Mesodermal cell (in vitro differentiated cells): ENCODE results near the gene TCAF1.
"Not testable (repeated sequence)": the region's sequence is repeated elsewhere in the genome, so short reads cannot be mapped to it uniquely, and the experiment has no call there.

Source experiments
- H3K27ac ChIP-seq: 2 replicates; pipeline ENCODE4 v1.7.0; 2013; ENCODE audit warnings: mild to moderate bottlenecking, low read depth, low read length, moderate library complexity; ENCODE audit not compliant: severe bottlenecking
- H3K36me3 ChIP-seq: 2 replicates; pipeline ENCODE4 v1.7.1; 2013; ENCODE audit warnings: mild to moderate bottlenecking, low read length, moderate library complexity; ENCODE audit not compliant: control insufficient read depth, insufficient read depth
- H3K4me1 ChIP-seq: one replicate; pipeline ENCODE4 v1.7.1; 2013; ENCODE audit warnings: mild to moderate bottlenecking, low read length; ENCODE audit not compliant: insufficient read depth, control insufficient read depth, poor library complexity, severe bottlenecking
- H3K4me3 ChIP-seq: 2 replicates; pipeline ENCODE4 v1.7.0; 2013; ENCODE audit warnings: low read length, control low read depth, mild to moderate bottlenecking; ENCODE audit not compliant: insufficient read depth, poor library complexity, severe bottlenecking; ENCODE audit errors: extremely low read depth
- H3K9me3 ChIP-seq: 2 replicates; pipeline ENCODE4 v1.7.1; 2013; ENCODE audit warnings: mild to moderate bottlenecking, low read length, moderate library complexity; ENCODE audit not compliant: control insufficient read depth
- WGBS, 2 experiments: methylation state at CpG; one replicate each; pipeline ENCODE4 v1.1.5; 2013; ENCODE audit warnings: missing lambda C conversion rate in 2 of 2; ENCODE audit not compliant: insufficient coverage in 2 of 2; 5-methylcytosine and 5-hydroxymethylcytosine counted together

The TCAF1 gene

DNA sequence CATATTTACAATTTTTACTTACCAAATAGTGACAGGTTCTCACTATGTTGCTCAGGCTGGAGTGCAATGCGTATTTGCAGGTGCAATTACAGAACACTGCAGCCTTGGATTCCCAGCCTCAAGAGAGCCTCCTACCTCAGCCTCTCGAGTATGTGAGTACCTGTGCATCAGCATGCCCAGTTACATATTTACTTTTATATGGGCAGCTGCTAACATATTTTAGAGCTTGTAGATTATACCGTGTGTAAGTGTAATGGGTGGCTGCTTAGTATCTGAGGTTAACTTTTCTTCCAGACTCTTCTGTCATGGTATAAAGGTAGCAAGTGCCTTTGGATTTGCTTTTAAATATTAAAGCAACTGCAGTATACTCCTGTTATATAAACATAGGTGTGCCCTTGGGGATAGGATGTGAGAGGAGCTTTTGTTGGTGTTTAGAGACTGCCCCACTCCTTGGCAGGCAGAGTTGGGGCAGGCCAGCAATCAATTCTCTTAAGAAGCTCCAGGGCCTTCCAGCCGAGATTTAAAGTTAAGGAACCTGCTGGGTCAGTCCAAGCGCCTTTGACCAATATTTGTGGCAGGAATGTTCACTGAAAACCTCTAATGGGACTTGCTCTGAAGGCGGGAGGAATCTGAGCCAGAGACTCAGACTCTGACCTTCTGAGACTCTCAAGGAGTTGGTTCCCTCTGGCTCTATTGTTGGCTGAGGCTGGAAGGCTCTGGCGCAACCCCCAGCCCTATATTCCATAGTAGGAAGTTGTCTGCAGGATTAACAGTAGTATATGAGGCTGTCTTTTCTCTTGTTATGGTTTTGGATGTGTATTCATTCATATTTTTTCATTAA lies 77.5 kb downstream of the TCAF1 start:
- H3K9me3 ChIP-seq, H3K4me1 ChIP-seq, H3K27ac ChIP-seq, H3K36me3 ChIP-seq, H3K4me3 ChIP-seq: not testable (repeated sequence)
- WGBS, 2 experiments = no CpG with 5 or more reads among the region's 7 CpGs

DNA sequence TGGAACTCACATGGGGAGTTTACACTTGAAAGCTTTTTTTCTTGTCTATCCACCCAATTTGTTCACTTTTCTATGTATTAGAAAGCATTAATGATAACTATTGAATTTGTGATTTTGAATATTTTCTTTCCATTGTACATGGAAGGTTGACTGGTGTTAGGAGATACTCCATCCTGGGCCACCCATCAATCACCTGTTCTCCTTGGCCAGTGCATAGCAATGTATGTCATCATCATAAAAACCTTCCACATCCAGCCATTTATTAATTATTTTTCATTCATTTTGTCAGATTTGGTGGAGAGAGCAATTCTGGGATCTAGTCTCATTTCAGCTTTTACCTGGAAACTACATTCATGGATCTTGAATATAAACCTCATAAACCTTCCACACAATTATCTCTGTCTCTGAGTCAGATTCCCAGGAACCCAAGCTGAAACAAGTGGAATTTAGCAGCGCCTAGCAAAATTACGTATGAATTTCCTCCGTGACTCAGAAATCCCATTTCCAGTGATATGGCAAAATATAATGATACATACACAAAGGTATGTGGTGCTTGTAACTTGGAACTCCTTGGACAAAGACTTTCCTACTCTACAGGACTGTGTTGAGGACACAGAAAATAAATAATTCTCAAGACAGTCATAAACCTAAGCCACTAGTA lies 78.2 kb downstream of the TCAF1 start:
- no CpG with 5 or more reads among the region's 3 CpGs for WGBS, 2 experiments
- not testable (repeated sequence) for H3K9me3 ChIP-seq, H3K36me3 ChIP-seq

DNA sequence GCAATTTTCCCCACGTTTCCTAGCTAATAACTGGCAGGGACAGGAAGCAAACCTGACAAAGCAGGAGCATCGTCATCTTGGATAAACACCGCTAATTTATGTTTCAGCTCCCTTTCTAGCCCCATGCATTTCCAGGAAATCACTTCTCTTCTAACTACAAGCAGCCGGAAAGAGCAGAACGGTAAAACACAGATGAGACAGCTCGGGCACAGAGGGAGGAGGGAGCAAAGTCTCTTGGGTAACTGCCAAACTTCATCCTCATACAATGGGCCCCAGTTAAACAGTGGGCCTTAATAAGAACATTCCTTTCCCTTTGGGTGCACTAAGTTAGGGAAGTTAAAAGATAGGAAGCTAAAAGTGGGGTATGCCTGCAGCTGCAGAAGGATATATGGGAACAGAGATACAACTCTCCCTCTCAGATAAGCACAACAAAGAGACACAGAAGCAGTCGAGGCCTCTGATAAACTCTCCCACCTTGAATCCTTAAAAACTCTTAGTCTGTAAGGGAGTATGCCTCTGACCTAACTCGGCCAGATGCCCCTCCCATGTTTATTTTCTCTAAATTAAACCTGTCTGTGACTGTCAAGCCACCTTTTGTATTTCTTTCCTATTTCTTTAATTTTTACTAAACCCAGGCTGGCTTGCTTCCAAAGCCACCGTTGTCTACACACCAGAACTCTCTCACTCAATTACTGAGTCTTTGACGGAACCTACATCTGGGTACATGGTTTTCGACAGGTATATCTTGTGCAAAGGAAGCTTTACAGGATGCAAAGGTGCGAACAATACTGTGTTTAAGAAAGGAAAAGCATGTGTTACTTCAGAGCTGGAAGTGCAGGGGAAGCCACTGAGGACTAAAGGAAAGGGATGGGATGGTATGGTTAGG lies 80.3 kb downstream of the TCAF1 start:
- not testable (repeated sequence) for H3K4me1 ChIP-seq, H3K4me3 ChIP-seq, H3K27ac ChIP-seq, H3K36me3 ChIP-seq, H3K9me3 ChIP-seq
- WGBS, 2 experiments = no CpG with 5 or more reads among the region's 12 CpGs

More for the DNA sequence above, 78.2 kb downstream of the TCAF1 start:
- H3K4me1 ChIP-seq, H3K4me3 ChIP-seq, H3K27ac ChIP-seq: not testable (repeated sequence)

DNA sequence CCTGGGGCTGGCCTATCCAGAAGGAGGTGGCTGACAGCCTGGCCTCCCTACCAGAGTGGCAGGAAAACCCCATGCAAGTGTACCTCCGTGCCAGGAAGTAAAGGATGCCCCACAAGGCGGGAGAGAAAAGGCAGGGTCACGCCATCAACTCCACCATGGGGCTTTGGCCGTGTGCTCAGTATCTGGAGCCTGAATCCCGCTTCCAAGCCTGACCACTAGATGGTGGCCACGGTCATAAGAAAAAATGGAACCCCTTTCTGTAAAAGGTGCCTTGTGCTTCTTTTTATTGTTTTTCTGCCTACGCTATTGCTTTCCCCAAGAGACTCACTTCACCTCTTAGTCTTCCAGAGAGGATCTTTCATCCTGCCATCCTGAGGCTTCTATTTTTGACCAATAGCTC lies 84.1 kb downstream of the TCAF1 start:
- not testable (repeated sequence) for H3K4me3 ChIP-seq, H3K27ac ChIP-seq, H3K9me3 ChIP-seq, H3K36me3 ChIP-seq, H3K4me1 ChIP-seq
- whole genome bisulfite sequencing, 2 experiments = no CpG with 5 or more reads among the region's 7 CpGs

DNA sequence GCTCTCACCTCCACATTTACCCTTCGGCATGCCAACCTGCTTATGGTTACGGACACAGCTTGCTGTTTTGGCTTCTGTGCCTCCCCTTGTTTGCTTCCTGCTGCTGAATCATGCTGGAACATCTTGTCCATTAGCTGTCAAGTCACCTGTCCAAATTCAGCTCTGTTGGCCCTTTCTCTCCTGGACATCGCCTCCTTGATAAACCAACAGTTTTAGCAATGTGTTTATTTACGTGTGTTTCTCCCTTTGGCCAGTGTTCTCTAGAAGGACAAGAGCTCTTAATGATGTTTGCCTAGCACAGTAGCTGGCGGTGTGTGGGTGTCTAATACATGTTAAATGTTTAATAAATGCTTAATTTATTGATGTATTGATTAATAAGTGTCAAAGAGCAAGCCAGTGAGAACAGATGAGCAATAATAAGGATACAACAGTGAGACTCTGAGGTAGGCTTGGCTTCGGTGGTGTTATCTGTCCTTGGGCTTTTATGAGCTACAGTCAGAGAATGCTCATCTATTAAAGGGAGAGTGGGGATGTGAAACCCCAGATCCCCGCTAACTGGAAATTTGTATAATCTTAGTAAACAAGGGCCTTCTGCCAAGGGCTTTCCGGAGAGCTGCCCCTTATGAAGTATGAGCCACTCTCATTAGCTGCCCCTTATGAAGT lies 85.4 kb downstream of the TCAF1 start:
- WGBS, 2 experiments = no CpG with 5 or more reads among the region's 8 CpGs
- H3K9me3 ChIP-seq, H3K27ac ChIP-seq, H3K4me1 ChIP-seq, H3K36me3 ChIP-seq, H3K4me3 ChIP-seq: not testable (repeated sequence)

DNA sequence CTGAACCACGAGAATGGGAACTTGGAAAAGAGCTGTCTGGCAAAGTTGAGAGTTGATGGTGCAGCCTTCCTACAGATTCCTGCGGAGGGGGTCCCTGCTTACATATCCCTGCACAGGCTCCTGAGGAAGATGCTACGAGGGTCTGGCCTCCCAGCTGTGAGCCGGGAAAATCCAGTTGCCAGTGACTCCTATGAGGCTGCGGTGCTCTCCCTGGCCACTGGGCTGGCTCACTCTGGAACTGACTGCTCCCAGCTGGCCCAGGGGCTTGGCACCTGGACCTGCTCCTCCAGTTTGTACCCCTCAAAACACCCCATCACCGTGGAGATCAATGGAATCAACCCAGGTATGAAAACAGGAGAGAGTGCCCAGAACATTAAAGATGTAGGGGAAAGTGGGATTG lies 91.3 kb downstream of the TCAF1 start:
- not testable (repeated sequence) for H3K4me1 ChIP-seq, H3K27ac ChIP-seq, H3K9me3 ChIP-seq, H3K4me3 ChIP-seq, H3K36me3 ChIP-seq
- WGBS, 2 experiments = no CpG with 5 or more reads among the region's 6 CpGs

DNA sequence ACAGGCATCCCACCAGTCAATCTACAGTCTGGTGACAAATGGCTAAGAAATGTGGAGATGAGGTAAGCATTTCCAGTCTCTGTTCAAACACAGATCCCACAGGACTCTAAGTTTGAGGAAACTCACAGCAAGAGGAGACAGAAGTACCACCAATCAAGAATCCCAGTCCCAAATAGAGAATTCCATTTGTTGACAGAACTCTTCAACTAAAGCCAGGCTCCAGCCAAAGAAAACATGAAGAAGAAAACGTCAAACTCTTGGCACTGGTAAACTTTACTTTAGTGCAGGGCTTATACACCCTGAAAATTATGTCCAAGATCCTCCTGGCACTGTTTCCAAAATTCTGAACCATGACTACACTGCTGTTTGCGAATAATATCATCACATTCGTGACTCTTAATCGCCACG lies 95.3 kb downstream of the TCAF1 start:
- H3K9me3 ChIP-seq, H3K27ac ChIP-seq, H3K4me3 ChIP-seq, H3K36me3 ChIP-seq, H3K4me1 ChIP-seq: not testable (repeated sequence)
- WGBS, 2 experiments = no CpG with 5 or more reads among the region's 5 CpGs
